DMS153 treated with DMSO at 0.1 percent for 48 hours (cell line): ENCODE data around the gene GBA2.

ENCODE experiments used
- DNase-seq: peaks from one replicate; lab custom pipeline; 2025; ENCODE audit not compliant: unreplicated experiment; lab: John Stamatoyannopoulos, UW

Gene GBA2

DNA sequence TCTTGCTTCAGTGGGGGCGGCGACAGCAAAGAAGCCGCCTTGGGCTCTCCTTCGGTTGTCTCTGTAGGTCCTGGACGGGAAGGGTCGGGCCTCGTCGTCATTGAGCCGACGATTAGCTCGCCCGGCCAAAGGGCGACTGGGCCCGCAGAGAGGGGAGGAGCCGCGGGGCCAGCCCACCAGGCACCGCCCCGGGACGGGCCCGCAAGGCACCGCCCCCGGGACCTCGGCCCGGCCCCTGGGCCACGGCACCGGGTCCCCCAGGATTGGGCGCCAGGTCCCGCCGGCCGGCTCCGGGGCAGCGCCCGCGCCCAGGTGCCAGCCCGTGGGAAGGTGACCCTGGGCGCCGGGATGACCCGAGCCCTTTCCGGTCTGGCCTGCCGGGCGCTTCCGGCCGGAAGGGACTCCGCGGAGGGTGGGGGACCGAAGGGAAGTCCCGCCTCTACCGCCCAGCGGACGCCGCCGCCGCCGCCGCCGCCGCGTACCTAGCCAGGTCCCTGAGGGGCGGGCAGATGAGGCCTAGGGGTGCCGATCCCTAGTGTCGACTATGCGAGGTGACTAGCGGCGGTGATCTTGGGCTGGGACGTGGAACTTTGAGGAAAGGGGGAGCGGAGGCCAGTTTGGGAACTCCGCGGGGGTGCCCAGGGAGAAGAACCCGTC lies at the start of gene GBA2, which contains the start of gene RGP1:
TSS of gene GBA2 (minus strand) at position 371 of the 657 bp plus-strand sequence. CDS start 524 bp downstream, outside the sequence.
TSS of gene RGP1 (plus strand) at position 430 of the 657 bp plus-strand sequence. CDS start 469 bp downstream, outside the sequence.
- DNase-seq: peak; percentile 22

DNA sequence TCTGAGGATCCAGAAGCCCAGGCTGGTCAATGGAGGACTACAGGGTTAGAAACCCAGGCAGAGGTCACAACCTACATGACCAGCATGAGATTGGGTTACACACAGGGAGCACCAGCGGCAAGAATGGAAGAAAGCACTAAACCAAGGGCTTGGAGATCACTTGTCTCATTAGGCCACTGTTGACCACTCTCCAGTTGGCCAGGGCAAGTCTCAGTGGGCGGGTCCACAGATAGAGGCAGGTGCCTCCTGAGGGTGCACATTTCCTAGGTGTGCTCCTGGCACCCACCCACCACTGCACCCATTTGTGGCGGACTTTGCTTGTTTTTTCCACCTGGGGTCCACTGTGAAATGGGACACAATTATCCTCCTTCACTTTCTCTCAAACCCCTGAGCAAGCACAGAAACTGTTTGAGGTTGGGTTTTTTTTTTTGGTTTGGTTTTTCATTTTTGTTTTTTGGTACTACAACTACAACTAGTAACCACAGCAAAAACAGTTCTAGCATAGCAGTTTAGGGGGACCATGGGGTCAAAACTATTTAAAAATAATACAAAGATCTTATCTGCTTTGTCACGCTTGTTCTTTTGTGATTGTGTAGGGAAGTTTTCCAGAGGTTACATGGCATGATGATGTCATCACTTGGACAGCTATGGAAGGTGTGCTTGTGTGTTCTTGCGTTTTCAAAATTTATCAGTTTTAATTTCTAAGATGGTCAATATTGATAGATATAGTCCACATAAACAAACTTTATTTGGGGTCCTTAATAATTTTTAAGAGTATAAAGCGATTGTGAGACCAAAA lies 48.5 kb upstream of the GBA2 start:
- no peak for DNase-seq

DNA sequence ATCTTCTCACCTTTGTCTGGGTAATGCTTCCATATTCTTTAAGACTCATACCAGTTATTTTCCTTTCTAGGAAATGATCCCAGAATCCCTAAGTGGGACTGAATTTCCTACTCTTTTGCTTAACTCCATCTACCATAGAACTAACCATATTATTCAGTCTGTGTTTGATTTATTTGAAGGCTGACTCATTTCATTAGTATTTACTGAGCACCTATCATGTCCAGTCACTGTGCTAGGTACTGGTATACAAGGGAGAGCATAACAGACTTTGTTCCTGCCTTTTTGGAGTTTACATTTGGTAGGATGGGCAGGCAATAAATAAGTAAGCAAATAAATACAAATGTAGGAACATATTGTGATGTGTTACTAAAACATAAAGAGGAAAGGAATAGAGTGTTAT lies 46.7 kb upstream of the GBA2 start:
- no peak for DNase-seq

DNA sequence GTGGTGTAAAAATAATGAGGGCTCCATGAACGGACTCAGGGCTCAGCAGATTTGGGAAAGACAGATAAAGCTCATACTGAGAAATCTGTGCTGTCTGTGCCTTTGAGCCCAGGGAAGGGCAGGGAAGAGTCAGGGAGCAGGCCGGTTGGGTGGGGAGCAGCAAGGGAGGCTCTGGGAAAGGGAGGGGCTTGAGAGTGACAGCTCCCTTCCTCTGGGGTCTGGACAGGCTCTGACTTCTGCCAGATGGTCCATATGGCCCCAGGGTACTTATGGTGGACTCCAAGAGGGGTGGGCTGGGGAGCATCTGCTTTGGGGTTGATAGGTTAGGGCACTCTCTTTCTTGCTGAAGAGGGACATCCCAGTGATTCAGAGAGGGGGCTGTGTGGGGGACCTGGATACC lies 44.4 kb upstream of the GBA2 start:
- no peak for DNase-seq

DNA sequence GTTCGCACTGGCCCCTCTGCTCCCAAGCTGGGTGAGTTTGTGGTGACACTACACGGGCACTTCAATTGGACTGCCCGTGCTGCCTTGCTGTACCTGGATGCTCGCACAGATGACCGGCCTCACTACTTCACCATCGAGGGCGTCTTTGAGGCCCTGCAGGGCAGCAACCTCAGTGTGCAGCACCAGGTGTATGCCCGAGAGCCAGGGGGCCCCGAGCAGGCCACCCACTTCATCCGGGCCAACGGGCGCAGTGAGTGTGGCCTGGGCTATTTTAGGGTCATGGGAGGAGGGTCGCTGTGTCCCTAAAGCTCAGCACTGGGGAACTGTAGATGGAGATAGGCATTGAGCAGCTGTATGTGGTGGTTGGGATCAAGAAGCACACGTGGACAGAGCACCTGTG lies 43.8 kb upstream of the GBA2 start:
- DNase-seq: no peak

DNA sequence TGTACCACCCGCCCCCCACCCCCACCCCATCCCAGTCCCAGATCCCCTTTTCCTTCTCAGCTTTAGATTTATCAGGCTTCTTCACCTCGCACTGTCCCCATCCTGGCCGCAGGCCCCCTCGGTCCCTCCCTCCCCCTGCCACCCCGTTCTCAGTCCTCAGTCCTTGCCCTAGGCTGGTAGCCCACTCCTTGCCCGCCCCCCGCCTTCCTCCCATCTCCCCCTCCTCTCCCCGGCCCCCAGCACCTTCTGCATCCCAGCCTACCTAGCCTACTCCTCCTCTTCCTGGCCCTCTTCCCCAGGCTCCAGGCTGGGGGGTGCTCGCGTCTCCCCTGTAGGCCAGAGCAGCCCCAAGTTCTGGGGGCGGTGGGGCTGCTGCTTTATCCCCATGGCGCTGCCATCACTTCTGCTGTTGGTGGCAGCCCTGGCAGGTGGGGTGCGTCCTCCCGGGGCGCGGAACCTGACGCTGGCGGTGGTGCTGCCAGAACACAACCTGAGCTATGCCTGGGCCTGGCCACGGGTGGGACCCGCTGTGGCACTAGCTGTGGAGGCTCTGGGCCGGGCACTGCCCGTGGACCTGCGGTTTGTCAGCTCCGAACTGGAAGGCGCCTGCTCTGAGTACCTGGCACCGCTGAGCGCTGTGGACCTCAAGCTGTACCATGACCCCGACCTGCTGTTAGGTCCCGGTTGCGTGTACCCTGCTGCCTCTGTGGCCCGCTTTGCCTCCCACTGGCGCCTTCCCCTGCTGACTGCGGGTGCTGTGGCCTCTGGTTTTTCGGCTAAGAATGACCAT lies 43.2 kb upstream of the GBA2 start:
- DNase-seq: no peak

DNA sequence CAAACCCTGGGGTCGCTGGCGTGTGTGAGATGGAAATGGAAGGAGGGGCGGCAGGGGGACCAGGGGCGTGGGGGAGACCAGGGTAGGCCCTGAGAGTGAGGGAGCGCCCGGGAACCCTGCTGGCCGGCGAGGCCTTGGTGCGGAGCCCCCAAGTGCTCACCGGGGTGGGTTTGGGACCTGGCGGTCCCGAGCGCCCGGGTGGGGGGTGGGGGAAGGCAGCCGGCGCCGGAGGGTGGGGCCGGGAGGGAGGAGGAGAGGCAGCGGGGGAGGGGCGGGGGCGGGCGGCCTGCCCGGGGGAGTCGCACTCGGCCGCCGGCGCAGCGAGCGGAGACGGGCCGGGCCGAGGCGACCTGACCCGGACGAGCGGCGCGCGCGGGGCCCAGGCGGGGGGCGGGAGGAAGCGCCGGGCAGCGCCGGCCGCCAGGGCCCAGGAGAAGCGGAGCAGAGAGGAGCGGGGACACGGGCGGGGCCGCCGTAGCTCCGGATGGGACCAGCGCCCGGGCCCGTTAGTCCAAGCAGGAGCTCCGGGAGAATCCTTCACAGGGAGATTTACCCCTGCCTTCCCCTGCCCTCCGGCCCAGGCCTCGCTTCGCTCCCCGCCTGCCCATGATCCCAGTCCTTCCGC lies 42.4 kb upstream of the GBA2 start, which contains the start of gene NPR2:
TSS of gene NPR2 (plus strand) at position 295 of the 625 bp plus-strand sequence. CDS start 818 bp downstream, outside the sequence.
- no peak for DNase-seq

DNA sequence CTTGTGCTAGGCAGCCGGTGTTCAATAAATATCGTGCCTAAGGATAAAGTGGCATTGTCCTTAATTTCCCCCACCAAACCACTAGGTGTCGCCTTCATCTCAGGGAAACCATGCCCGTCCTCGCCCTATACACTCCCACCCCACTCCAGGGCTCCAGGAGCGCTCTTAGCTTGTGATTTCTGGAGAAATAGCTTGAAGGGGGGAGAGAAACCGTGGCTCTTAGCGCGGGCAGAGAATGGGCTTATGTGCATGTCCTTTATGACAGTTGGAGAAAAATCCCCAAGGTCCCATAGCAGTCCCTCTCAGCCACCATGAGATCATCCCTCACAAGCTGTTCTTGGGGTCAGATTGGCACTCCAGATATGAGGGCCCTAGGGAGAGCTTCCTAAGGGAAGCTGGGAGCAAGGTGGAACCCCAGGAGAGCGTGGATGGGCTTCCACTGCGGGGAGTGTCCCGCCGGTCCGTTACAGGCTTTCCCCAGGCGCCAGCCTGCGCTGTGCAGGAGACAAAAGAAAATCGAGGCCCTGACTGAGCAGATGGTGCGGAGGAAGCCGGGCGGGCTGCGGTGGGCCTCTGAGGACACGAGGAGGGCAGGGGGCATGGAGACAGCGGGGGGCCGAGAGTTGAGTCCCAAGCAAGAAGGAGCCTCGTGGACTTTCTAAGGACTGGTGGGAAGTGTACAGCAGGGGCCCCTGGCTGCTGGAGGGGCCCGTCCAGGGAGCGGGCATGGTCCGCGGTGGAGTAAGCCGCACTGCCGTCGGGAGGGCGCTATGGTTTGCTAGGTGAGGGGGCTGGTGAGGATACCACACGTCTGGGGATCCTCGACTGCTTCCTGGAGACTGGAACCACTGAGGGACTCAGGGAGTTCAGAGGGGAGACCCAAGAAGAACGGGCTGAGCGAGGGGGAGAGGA lies 41.6 kb upstream of the GBA2 start:
- peak; percentile 81 for DNase-seq

DNA sequence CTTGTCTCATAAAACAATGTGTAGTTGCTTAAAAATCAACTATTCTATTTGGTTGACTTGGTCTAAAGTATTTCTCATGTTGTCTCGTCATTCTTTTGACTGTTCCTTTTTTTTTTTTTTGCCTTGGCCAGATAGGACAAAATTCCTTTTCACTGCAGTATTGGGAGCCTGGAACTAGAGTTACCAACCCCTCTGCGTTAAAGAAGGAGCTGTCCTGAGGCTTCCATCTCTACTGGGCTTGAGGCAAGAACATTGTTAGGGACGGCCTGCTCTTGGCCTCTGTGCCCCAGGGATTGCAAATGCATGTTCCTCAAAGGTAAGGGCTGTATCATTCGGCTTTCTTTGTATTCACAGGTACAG lies 41.0 kb upstream of the GBA2 start:
- DNase-seq: no peak

DNA sequence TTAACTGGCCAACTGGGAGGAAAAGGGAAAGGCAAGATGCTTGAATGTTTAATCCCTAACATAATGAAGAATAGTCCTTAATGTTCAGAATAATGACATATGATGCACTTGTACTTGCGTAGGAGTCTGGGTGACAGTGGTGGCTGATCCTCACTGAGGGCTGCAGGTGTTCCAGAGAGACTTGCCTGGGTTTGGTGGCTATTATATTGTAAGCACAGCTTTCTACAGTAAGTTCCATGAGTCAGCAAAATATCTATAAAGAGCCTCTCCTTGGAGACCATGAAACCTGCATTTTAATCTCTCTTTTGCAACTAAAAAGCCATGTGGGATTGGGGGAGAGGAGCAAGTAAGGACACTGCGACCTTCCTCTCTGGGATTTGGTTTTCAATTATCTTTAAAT lies 40.5 kb upstream of the GBA2 start:
- no peak for DNase-seq

DNA sequence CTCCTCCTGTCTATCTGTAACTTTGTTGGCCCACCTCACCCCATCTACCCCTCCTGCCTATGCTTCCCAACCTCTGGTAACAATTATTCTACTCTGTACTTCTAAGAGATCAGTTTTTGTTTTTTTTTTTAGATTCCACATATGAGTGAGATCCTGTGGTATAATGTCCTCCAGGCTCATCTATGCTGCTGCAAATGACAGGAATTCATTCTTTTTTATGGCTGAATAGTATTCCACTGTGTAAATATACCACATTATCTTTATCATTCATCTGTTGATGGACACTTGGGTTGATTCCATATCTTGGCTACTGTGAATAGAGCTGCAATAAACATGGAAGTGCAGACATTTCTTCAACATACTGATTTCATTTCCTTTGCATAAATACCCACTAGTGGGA lies 34.4 kb upstream of the GBA2 start:
- DNase-seq: no peak

DNA sequence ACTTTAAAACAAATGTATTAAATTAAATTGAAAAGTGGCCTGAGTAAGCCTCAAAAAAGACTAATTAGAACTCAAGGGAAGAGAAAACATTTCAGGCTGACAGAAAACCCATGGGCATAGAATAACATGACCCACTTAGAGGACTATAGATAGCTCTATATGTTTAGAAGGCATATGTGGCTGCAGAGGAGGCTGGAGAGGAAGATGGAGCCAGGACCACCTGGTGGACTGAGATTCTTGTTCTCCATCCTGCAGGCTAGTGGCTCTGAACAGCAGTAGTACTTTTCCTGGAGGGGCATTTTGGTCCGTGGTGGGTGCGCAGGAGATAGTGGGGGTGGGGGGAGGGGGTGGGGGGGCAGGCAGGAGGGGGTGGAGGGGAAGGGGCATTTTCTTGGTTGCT lies 32.0 kb upstream of the GBA2 start:
- no peak for DNase-seq

DNA sequence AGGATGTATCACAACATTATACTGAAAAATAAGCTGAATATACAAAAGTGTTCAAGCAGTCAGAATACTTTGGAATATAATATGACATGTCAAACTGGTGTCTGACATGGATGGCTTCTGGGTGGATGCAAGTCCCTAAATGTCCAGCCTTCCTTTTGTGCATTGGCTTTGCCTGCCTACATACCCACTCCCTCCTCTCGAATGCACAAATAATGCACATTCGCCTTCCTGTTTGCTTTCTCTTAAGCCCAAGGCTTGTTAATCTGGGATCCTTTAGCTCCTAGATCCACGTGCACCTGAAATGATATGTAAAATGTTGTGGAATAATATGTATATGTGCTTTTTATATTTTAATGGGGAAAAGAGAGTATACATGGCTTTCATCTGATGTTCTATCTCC lies 29.5 kb upstream of the GBA2 start:
- DNase-seq: no peak

DNA sequence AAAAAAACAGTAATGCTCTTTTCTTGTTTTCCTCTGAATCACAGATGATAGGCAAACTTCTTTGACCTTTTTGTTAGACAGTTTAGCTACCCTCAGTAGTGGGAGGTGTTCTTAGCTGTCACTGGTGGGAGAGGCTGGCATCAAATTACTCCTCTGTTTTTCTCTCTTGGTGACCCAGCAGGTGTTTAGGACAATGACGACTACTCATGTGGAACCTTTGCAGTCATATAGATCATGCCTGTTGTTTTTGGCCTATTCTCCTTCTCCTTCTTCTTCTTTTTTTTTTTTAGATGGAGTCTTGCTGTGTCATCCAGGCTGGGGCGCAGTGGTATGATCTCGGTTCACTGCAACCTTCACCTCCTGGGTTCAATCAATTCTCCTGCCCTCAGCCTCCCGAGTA lies 27.0 kb upstream of the GBA2 start:
- DNase-seq: peak; percentile 55

DNA sequence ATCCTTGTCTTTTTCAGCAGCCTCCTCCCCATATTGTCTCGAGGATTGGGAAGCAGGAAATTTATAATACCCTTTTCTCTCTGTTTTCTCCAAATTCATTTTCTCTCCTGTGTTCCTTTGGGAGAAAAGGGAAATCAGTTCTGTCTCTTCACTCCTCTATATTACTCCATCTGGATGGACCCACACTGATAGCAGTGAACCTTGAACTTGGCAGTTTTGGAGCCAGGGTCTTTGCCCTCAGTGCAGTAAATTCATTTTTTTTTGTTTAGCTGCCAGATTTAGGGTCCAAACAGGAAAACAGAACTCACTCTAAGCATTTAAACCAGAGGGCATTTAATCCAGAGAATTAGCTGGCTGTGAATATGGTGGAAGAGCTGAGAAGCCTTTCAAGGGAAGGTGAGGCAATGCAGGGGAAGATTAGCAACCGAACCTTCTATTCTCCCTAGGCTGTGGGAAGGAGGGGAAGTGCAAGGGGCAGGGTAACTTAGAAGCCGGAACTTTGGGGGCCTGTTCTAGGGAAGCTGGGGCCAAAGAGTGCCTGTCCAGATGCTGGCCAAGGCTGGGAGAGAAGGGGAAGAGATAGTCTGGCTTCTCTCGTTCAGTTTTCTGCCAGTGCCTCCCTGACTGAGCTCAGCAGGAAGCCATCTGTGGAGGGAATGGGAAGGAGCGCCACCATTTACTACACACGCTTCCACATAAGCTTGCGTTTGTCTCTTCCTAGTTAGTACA lies 26.0 kb upstream of the GBA2 start:
- peak; percentile 39 for DNase-seq

DNA sequence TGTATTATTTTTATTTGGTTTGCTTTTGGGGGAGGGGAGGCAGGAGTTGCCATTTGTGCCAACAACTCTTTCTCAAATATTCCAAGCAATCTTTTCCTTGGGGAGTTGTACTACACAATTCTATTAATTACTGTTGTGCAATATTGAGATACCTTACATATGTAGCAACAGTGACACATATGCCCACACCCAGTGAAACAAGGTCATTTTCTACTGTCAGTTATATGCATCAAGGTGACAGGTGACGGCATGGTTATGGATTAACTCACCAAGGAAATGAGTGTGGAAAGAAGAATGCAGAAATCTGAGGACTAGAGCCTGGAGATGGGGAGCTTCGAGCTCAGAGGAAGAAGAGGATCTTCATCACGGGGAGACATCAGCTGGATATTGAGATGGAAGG lies 22.9 kb upstream of the GBA2 start:
- peak; percentile 41 for DNase-seq

DNA sequence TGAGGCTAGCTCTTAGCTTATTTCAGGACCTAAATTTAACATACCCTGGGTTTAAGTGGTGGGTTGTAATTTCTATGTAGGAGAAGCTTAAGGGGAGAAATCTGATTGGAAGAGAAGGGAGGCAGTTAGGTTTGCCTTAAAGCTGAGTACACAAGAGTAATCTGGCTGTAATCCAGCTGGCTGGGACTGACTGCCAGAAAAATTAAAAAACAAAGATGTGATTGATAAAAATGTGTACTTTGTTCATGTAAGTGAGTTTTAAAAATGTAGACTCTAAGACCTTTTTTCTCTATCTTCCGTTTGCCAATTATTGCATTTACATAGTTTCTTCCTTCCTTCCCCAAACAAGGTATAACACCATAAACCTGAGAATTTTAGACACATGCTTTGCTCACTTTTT lies 22.5 kb upstream of the GBA2 start:
- DNase-seq: peak; percentile 85

DNA sequence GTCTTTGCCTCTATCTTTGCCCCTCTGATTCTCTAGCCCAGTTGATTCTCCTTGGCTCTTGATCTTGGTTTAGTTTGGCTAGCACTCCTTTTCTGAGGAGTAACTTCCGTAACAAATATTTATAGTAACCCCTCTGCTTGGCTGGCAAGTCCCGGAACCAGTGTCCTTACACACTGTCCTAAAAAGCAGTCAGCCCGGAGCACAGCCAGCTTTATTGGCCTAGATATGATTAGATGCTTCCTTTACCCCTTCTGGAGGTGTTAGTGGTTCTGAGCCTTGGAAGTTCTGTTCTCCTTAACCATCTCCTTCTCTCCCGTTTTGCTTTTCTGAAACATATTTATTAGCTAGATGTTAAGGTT lies 22.0 kb upstream of the GBA2 start:
- DNase-seq: no peak

DNA sequence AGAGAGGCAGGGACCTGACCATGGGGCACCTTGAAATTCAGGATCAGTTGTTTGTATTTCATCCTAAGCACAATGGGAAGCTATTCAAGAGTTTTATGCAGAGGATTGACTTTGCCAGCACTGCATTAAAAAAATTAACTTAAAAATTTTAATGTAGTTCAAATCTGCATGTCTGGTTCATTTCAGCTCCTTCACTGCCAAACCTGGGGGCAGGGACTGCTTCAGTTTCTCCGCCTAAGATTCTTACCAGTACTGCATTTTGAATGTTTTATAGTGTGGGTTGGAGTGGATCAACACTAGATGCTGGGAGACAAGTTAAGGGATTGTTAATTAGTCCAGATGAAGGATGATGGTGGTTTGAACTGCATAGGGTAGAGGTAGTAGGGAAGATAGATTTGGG lies 20.7 kb upstream of the GBA2 start:
- no peak for DNase-seq

DNA sequence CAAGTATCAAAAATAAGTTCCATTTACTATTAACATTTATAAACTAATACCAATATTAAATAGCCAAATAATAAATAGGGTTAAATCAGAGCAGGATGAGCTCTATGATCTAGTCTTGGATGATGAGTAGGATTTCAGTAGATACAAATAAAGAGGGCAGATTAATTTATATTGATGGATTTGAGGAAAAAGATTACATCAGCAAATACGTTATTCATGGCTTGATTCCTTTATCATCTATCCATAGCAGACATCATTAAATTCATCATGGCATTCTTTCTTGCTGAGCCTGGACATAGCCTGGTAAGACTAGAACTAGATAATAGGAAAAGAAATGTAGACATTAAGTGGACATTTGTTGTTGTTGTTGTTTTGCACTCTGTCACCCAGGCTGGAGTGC lies 18.4 kb upstream of the GBA2 start:
- no peak for DNase-seq
